Kasumi-1 (cell line): ENCODE measurements around the gene AGPS.
"Not testable (repeated sequence)": the region's sequence is repeated elsewhere in the genome, so short reads cannot be mapped to it uniquely, and the experiment has no call there.

ENCODE experiments used
- DNase-seq, 2 experiments: peaks; one replicate each; lab custom pipeline; 2025; lab: John Stamatoyannopoulos, UW

The AGPS gene

DNA sequence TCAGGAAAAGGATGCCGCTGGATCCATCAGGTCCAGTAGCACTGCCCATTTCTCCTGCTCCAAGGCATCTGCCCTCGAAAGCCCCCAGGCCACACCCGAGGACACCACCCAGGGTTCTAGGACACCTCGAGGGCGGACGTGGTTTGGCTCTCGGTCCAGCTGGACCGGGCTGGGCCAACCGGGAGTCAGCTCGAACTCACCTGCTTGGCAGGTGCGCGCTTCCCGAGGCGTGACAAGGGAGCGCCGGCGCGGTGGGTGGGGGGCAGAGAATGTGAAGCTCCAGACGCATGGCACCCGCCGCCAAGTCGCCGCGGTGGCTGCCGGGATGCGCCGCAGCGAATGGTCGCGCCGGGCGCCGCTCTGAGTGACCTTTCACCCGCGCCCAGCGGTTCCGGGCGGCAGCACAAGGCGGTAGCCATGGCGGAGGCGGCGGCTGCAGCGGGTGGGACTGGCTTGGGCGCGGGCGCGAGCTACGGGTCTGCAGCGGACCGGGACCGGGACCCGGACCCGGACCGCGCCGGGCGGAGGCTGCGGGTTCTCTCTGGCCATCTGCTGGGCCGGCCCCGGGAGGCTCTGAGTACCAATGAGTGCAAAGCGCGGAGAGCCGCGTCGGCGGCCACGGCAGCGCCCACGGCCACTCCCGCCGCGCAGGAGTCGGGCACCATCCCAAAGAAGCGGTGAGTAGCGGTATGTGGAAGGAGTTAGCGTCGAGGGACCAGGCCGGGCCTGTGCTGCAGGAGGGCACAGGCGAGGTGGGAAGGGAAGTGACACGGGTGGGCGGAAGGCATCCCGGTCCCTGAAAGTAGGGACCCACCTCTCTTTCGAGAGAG, at the start of gene AGPS:
Gene AGPS, plus strand, starts transcription at position 401 of the 830 bp plus-strand sequence. Its CDS starts 17 bp downstream, at position 418.
- peak; percentile 67 for DNase-seq

DNA sequence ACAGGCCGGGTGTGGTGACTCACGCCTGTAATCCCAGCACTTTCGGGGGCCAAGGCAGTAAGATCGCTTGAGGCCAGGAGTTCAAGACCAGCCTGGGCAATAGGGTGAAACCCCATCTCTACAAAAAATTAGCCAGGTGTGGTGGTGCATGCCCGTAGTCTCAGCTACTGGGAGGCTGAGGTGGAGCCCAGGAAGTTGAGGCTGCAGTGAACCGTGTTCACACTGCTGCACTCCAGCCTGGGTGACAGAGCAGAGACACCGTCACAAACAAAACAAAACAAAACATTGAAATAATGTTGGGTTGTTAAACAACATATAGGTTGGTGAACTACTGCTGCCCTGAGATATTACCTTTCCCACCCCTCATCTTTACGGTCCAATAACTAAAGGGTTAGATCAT, 48.8 kb upstream of the AGPS start:
- no peak for DNase-seq

GRCh38 chr2:177344316-177344715, 48.3 kb upstream of the AGPS start:
- no peak for DNase-seq

GRCh38 chr2:177346192-177346591, 46.4 kb upstream of the AGPS start:
- no peak for DNase-seq

GRCh38 chr2:177347570-177347969, 45.0 kb upstream of the AGPS start:
- DNase-seq = no peak

GRCh38 chr2:177348118-177348654, 44.4 kb upstream of the AGPS start:
- peak; percentile 48 to 57 for DNase-seq

GRCh38 chr2:177348733-177349693, 43.6 kb upstream of the AGPS start:
- no peak for DNase-seq

DNA sequence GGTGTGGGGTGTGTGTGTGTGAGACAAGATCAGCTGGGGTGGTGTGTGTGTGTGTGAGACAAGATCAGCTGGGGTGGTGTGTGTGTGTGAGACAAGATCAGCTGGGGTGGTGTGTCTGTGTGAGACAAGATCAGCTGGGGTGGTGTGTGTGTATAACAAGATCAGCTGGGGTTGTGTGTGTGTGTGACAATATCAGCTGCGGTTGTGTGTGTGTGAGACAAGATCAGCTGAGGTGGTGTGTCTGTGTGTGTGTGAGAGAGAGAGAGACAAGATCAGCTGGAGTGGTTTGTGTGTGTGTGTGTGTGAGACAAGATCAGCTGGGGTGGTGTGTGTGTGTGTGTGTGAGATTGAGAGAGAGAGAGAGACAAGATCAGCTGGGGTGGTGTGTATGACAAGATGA, 41.9 kb upstream of the AGPS start:
- not testable (repeated sequence) for DNase-seq

DNA sequence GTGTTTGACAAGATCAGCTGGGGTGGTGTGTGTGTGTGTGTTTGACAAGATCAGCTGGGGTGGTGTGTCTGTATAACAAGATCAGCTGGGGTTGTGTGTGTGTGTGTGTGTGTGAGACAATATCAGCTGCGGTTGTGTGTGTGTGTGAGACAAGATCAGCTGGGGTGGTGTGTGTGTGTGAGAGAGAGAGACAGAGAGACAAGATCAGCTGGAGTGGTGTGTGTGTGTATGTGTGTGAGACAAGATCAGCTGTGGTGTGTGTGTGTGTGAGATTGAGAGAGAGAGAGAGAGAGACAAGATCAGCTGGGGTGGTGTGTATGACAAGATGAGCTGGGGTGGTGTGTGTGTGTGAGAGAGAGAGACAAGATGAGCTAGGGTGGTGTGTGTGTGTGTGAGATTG, 41.5 kb upstream of the AGPS start:
- DNase-seq = not testable (repeated sequence)

DNA sequence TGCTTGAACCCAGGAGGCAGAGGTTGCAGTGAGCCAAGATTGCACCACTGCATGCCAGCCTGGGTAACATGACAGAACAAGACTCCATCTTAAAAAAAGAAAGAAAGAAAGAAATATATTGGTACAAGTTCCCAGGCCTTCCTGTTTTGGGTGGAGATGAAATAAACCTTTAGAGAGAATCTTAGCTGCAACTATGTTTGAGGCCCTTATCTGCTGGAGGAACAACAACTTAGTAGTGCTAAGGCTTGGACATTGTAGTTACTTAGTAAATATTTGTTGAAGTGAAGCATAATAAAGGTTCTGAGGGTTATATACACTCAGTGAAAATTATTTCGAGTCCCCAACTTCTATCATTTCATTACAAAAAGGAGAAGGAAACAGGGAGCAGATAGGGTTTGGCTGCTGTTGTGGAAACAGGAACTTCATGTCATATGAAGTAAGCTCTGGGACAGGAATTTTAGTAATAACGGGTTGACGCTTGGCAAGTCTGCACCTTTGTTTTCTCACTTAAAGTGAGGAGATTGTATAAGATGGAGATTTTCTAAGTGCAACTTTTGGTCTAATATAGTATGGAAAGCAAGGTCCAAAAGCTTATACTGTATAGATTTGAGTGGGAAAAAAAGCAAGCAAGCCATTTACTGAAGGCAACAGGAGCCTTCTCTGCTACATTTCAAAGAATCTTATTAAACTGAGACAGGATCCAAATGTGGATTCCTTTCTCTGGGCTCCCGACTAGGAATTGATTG, 40.0 kb upstream of the AGPS start:
- DNase-seq = peak; percentile 90 to 93

DNA sequence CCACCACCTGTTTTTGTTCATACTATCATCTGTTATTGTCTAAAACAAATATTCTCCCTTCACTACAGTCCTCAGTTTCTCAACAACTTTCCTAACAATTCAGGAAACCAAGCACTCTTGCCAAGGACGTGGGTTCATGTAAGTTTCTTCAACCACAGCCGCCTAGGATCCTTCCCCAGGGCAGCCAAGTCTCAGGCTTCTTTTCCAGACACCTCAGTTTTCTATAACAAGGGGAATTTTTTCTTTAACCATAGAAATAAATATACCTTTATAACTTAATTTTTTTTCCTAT, 39.4 kb upstream of the AGPS start:
- peak; percentile 68 to 73 for DNase-seq

GRCh38 chr2:177354541-177354940, 38.0 kb upstream of the AGPS start:
- not testable (repeated sequence) for DNase-seq

- no peak for DNase-seq
These were observed 36.7 kb upstream of the AGPS start for GRCh38 chr2:177355874-177356273.

- peak; percentile 42 to 46 for DNase-seq
These were observed 32.6 kb upstream of the AGPS start for GRCh38 chr2:177359836-177360595.

- no peak for DNase-seq
These were observed 30.1 kb upstream of the AGPS start for GRCh38 chr2:177362499-177362898.

DNA sequence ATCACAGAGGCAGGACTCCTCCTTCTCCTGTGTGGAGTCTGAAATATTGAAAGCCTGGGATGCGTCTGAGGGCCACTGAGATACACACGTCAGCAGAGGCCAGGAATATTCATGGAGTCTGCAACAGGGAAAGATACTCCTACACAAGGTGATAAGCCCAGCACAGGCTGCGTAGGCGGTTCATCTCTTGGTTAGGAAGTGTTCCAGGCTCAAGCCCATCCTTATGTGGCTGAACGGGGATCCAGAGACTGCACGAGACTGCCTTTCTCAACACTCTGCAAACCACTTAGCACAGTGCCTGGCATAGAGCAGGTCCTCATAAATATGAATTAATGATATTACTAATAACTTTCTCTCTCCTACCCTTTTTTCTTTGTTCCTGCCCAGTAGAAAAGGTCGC, 29.2 kb upstream of the AGPS start:
- no peak for DNase-seq

- not testable (repeated sequence) for DNase-seq
These were observed 26.8 kb upstream of the AGPS start for GRCh38 chr2:177365764-177366163.

DNA sequence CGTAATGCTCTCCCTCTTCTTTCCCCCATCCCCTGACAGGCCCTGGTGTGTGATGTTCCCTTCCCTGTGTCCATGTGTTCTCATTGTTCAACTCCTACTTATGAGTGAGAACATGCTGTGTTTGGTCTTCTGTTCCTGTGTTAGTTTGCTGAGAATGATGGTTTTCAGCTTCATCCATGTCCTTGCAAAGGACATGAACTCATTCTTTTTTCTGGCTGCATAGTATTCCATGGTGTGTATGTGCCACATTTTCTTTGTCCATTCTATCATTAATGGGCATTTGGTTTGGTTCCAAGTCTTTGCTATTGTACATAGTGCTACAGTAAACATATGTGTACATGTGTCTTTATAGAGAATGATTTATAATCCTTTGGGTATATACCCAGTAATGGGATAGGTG, 24.6 kb upstream of the AGPS start:
- not testable (repeated sequence) for DNase-seq

DNA sequence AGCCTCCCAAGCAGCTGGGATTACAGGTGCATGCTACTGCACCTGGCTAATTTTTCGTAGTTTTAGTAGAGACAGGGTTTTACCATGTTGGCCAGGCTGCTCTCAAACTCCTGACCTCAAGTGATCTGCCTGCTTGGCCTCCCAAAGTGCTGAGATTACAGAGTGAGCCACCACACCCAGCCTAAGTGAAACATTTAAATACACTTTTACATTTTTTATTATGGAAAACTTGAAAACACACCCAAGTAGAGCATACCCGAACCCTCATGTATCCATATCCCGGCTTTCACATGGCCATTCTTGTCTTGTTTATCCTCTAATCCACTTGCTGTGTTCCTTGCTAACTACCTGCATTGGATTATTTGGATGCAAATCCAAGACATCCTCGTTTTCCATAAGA, 13.2 kb upstream of the AGPS start:
- DNase-seq = no peak

DNA sequence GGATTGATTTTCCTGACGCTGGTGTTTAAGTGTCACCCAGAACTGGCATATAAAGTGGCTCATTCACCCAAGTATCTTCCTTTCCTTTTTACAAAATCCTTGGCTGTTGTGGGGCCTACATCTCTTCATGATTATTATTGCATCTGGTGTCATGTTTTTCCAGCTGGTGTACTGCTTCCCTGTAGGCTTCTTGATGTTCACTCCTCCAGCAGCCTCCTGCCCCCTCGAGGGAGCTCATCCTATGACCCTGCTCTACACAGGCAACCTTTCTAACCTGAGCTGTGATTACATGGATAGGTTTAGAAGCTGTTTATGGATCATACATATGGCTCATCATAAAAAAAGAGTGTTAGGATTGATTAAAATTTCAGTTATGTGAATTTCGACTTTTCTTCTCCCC, 12.4 kb upstream of the AGPS start:
- no peak for DNase-seq

GRCh38 chr2:177383935-177384334, 8.6 kb upstream of the AGPS start:
- peak; percentile 18 to 23 for DNase-seq
